ENCODE measurements around the gene MTG2.

The MTG2 gene

GRCh38 chr20:62162765-62163484 is 19.9 kb upstream of the MTG2 start:
- no peak overlapping the region for H3K4me3 ChIP-seq (ENCODE audit: low read length)
- TF ChIP-seq CTCF (conservative IDR thresholded peaks at IDR 0.05; ENCODE audit: low read depth, low read length): no peak
- no peak for DNase-seq (ENCODE audit: low read depth)

- no peak overlapping the region for H3K4me3 ChIP-seq (ENCODE audit: low read length)
- TF ChIP-seq CTCF (conservative IDR thresholded peaks at IDR 0.05; ENCODE audit: low read depth, low read length): no peak
- DNase-seq (ENCODE audit: low read depth): no peak
These were observed 19.4 kb upstream of the MTG2 start for GRCh38 chr20:62163485-62163865.

- no peak for DNase-seq (ENCODE audit: low read depth)
- TF ChIP-seq CTCF (conservative IDR thresholded peaks at IDR 0.05; ENCODE audit: low read depth, low read length): no peak
- H3K4me3 ChIP-seq (ENCODE audit: low read length): no peak overlapping the region
These were observed 18.7 kb upstream of the MTG2 start for GRCh38 chr20:62163986-62164762.

GRCh38 chr20:62164879-62165761 is 17.7 kb upstream of the MTG2 start:
- DNase-seq (ENCODE audit: low read depth): no peak
- H3K4me3 ChIP-seq (ENCODE audit: low read length): no peak overlapping the region
- TF ChIP-seq CTCF (conservative IDR thresholded peaks at IDR 0.05; ENCODE audit: low read depth, low read length): no peak

- no peak overlapping the region for H3K4me3 ChIP-seq (ENCODE audit: low read length)
- DNase-seq (ENCODE audit: low read depth): no peak
- no peak for TF ChIP-seq CTCF (conservative IDR thresholded peaks at IDR 0.05; ENCODE audit: low read depth, low read length)
These were observed 16.9 kb upstream of the MTG2 start for GRCh38 chr20:62165762-62166399.

GRCh38 chr20:62167474-62167873 is 15.4 kb upstream of the MTG2 start:
- DNase-seq (ENCODE audit: low read depth): no peak
- H3K4me3 ChIP-seq (ENCODE audit: low read length): no peak overlapping the region
- no peak for TF ChIP-seq CTCF (conservative IDR thresholded peaks at IDR 0.05; ENCODE audit: low read depth, low read length)

All from retinal pigment epithelial cell (primary cell).